SK-N-SH treated with all-trans-retinoic acid at 6 μM for 48 hours (cell line): ENCODE measurements around the gene SNED1.

Experiments used
- ATAC-seq: fragments of 200-7000 bp; cut with Tn5 transposase; 3 replicates; pipeline ENCODE4 v1.9.1; 2020; ENCODE audit warnings: mild to moderate bottlenecking, moderate library complexity
- ARNTL ChIP-seq: fragments of 450-650 bp; formaldehyde crosslinking; IDR thresholded peaks from 2 replicates; pipeline ENCODE4 v1.5.0; 2020; ENCODE audit warnings: low read depth, mild to moderate bottlenecking, moderate library complexity, borderline replicate concordance
- BACH2 ChIP-seq: fragments of 250-450 bp; sonication (Bioruptor Pico); IDR thresholded peaks from 2 replicates; pipeline ENCODE4 v1.9.0; 2021; ENCODE audit warnings: mild to moderate bottlenecking, borderline replicate concordance
- CREB5 ChIP-seq: fragments of 250-450 bp; sonication (Bioruptor Pico); IDR thresholded peaks from 2 replicates; pipeline ENCODE4 v1.5.1; 2020; ENCODE audit warnings: low read depth, mild to moderate bottlenecking, moderate library complexity
- CSDC2 ChIP-seq: fragments of 250-450 bp; sonication (Bioruptor Pico); IDR thresholded peaks from 2 replicates; pipeline ENCODE4 v1.5.0; 2020; ENCODE audit warnings: mild to moderate bottlenecking, moderate library complexity
- CSRNP3 ChIP-seq: fragments of 250-450 bp; sonication (Bioruptor Pico); IDR thresholded peaks from 2 replicates; pipeline ENCODE4 v1.5.1; 2021; ENCODE audit warnings: mild to moderate bottlenecking, moderate library complexity
- ESRRG ChIP-seq: fragments of 250-450 bp; sonication (Bioruptor Pico); IDR thresholded peaks from 2 replicates; pipeline ENCODE4 v1.6.1; 2021; ENCODE audit warnings: mild to moderate bottlenecking
- GLIS3 ChIP-seq: fragments of 250-450 bp; sonication (Bioruptor Pico); IDR thresholded peaks from 2 replicates; pipeline ENCODE4 v1.5.0; 2020; ENCODE audit warnings: mild to moderate bottlenecking, moderate library complexity
- ISL1 ChIP-seq: fragments of 250-450 bp; sonication (Bioruptor Pico); IDR thresholded peaks from 2 replicates; pipeline ENCODE4 v2.1.2; 2022; ENCODE audit warnings: mild to moderate bottlenecking, moderate library complexity
- OSR1 ChIP-seq: fragments of 250-450 bp; sonication (Bioruptor Pico); IDR thresholded peaks from 2 replicates; pipeline ENCODE4 v1.8.0; 2022; ENCODE audit warnings: moderate library complexity, mild to moderate bottlenecking, inconsistent platforms
- PATZ1 ChIP-seq: fragments of 250-450 bp; sonication (Bioruptor Pico); IDR thresholded peaks from 2 replicates; pipeline ENCODE4 v1.8.0; 2020; ENCODE audit warnings: mild to moderate bottlenecking, moderate library complexity, borderline replicate concordance
- PPARA ChIP-seq: fragments of 250-450 bp; sonication (Bioruptor Pico); IDR thresholded peaks from 2 replicates; pipeline ENCODE4 v1.5.0; 2020; ENCODE audit warnings: mild to moderate bottlenecking, borderline replicate concordance
- RARB ChIP-seq: fragments of 250-450 bp; sonication (Bioruptor Pico); IDR thresholded peaks from 2 replicates; pipeline ENCODE4 v1.8.0; 2021; ENCODE audit warnings: mild to moderate bottlenecking, moderate library complexity
- SNAI2 ChIP-seq: fragments of 250-450 bp; sonication (Bioruptor Pico); IDR thresholded peaks from 2 replicates; pipeline ENCODE4 v1.5.0; 2020; ENCODE audit warnings: mild to moderate bottlenecking, moderate library complexity
- TCF4 ChIP-seq: fragments of 250-450 bp; sonication (Bioruptor Pico); IDR thresholded peaks from 2 replicates; pipeline ENCODE4 v1.8.0; 2021; ENCODE audit warnings: mild to moderate bottlenecking, moderate library complexity, borderline replicate concordance
- TOX ChIP-seq: fragments of 250-450 bp; sonication (Bioruptor Pico); IDR thresholded peaks from 2 replicates; pipeline ENCODE4 v1.8.0; 2021; ENCODE audit warnings: mild to moderate bottlenecking, moderate library complexity, borderline replicate concordance
- TSHZ2 ChIP-seq: fragments of 250-450 bp; sonication (Bioruptor Pico); IDR thresholded peaks from 2 replicates; pipeline ENCODE4 v1.5.0; 2020; ENCODE audit warnings: mild to moderate bottlenecking, moderate library complexity
- ZC3H10 ChIP-seq: fragments of 250-450 bp; sonication (Bioruptor Pico); IDR thresholded peaks from 2 replicates; pipeline ENCODE4 v1.5.1; 2021; ENCODE audit warnings: mild to moderate bottlenecking, moderate library complexity
- ZFP30 ChIP-seq: fragments of 450-650 bp; formaldehyde crosslinking; IDR thresholded peaks from 2 replicates; pipeline ENCODE4 v1.5.0; 2022; ENCODE audit warnings: mild to moderate bottlenecking, moderate library complexity
- ZNF565 ChIP-seq: fragments of 450-650 bp; formaldehyde crosslinking; conservative IDR thresholded peaks from 2 replicates; pipeline ENCODE4 v1.5.0; 2020; ENCODE audit warnings: low read depth, mild to moderate bottlenecking, moderate library complexity
- ZNF70 ChIP-seq: fragments of 450-650 bp; formaldehyde crosslinking; IDR thresholded peaks from 2 replicates; pipeline ENCODE4 v1.5.0; 2020; ENCODE audit warnings: mild to moderate bottlenecking, moderate library complexity
- ZNF8 ChIP-seq: fragments of 450-650 bp; formaldehyde crosslinking; IDR thresholded peaks from 2 replicates; pipeline ENCODE4 v1.5.0; 2020; ENCODE audit warnings: mild to moderate bottlenecking, moderate library complexity

SNED1 gene

GRCh38 chr2:241136191-241136590 lies 137.8 kb downstream of the SNED1 start:
- ATAC-seq: no peak
- no peak for TF ChIP-seq TSHZ2 (CRISPR knock-in tag)
- TF ChIP-seq ZNF70 (CRISPR knock-in tag): no peak
- no peak for TF ChIP-seq SNAI2 (CRISPR knock-in tag)
- TF ChIP-seq TOX (CRISPR knock-in tag): no peak
- TF ChIP-seq GLIS3 (CRISPR knock-in tag): no peak
- TF ChIP-seq CSDC2: no peak
- no peak for TF ChIP-seq ISL1 (CRISPR knock-in tag)
- TF ChIP-seq ZC3H10 (CRISPR knock-in tag): no peak
- no peak for TF ChIP-seq RARB
- no peak for TF ChIP-seq ZNF565 (CRISPR knock-in tag)
- no peak for TF ChIP-seq OSR1 (CRISPR knock-in tag)
- no peak for TF ChIP-seq CREB5 (CRISPR knock-in tag)
- no peak for TF ChIP-seq ZFP30 (CRISPR knock-in tag)
- TF ChIP-seq PPARA (CRISPR knock-in tag): no peak
- TF ChIP-seq ESRRG (CRISPR knock-in tag): no peak
- TF ChIP-seq ZNF8: no peak
- no peak for TF ChIP-seq PATZ1 (CRISPR knock-in tag)

- no peak; the same call in 2 of the 3 replicates for ATAC-seq
- TF ChIP-seq ZC3H10 (CRISPR knock-in tag): no peak
- no peak for TF ChIP-seq PPARA (CRISPR knock-in tag)
- TF ChIP-seq SNAI2 (CRISPR knock-in tag): no peak
Observed at GRCh38 chr2:241136661-241137260, 138.3 kb downstream of the SNED1 start.

- no peak for ATAC-seq
- no peak for TF ChIP-seq GLIS3 (CRISPR knock-in tag)
- no peak for TF ChIP-seq TOX (CRISPR knock-in tag)
- TF ChIP-seq ISL1 (CRISPR knock-in tag): no peak
- no peak for TF ChIP-seq ZC3H10 (CRISPR knock-in tag)
- no peak for TF ChIP-seq CREB5 (CRISPR knock-in tag)
- no peak for TF ChIP-seq SNAI2 (CRISPR knock-in tag)
- no peak for TF ChIP-seq ARNTL (CRISPR knock-in tag)
- no peak for TF ChIP-seq RARB
- no peak for TF ChIP-seq BACH2 (CRISPR knock-in tag)
- no peak for TF ChIP-seq CSDC2
- no peak for TF ChIP-seq TCF4 (CRISPR knock-in tag)
- no peak for TF ChIP-seq ZNF70 (CRISPR knock-in tag)
- TF ChIP-seq PPARA (CRISPR knock-in tag): no peak
- TF ChIP-seq ZFP30 (CRISPR knock-in tag): no peak
- no peak for TF ChIP-seq TSHZ2 (CRISPR knock-in tag)
- TF ChIP-seq ZNF565 (CRISPR knock-in tag): no peak
- TF ChIP-seq CSRNP3 (CRISPR knock-in tag): no peak
Observed at GRCh38 chr2:241137276-241138190, 139.1 kb downstream of the SNED1 start.
